ENCODE data around the gene LCP1.

DNA sequence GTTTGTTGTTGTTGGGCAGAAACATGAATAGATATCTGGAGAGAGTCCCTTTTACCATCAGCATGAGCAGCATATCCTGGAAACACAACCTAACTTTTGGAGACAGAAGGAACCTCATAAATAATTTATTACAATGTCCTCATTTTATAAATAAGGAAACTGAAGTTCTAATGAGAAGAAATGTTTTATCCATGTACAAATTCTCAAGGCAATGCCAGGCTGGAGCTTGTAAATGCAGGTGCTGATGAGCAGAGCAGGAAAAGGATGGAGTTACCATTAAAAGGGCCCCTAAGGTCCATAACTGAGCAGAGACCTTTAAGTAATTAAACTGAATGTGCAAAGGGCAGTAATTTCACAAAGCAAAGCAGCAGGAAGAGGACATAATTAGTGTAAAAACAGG is 17.3 kb downstream of the LCP1 start:
- TF ChIP-seq, protein P1, sequence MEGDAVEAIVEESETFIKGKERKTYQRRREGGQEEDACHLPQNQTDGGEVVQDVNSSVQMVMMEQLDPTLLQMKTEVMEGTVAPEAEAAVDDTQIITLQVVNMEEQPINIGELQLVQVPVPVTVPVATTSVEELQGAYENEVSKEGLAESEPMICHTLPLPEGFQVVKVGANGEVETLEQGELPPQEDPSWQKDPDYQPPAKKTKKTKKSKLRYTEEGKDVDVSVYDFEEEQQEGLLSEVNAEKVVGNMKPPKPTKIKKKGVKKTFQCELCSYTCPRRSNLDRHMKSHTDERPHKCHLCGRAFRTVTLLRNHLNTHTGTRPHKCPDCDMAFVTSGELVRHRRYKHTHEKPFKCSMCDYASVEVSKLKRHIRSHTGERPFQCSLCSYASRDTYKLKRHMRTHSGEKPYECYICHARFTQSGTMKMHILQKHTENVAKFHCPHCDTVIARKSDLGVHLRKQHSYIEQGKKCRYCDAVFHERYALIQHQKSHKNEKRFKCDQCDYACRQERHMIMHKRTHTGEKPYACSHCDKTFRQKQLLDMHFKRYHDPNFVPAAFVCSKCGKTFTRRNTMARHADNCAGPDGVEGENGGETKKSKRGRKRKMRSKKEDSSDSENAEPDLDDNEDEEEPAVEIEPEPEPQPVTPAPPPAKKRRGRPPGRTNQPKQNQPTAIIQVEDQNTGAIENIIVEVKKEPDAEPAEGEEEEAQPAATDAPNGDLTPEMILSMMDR (IDR thresholded peaks at IDR 0.05; ENCODE audit: borderline replicate concordance, extremely low read depth, low read length, poor library complexity, severe bottlenecking) = no peak
- no peak for TF ChIP-seq EZH2 (IDR thresholded peaks at IDR 0.05; ENCODE audit: borderline replicate concordance, low read depth, low read length, severe bottlenecking)

All from DND-41 (cell line).